ENCODE results near the gene PRDM2. TPM values are rescaled to one million over a fixed set of nuclear protein-coding genes. Genes with fewer than 3 reads are reported as not detected.

The PRDM2 gene
- polyA plus RNA-seq, 1 donor (not counting 4 experiments of a cell fraction or from before 2014, with no cell fraction given), result 13.8 TPM

DNA sequence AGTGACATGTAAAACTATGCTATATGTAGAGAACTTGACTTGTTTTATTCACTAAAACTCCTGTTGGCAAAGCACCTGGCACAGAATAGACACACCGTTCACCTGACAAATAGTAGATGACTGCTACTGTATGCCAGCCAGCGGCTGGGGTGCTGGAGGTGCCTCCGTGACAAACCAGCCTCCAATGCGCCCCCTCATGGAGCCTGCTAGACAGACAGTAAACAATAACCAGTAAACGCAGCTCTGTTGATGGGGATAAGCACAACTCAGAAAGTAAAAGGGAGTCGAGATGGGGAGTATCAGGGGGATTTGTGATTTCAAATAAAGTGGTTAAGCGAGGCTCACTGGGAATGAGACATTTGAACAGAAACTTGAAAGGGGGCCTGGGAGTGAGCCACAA lies 107.2 kb downstream of the PRDM2 start:
- Histone ChIP-seq H4K20me1 (ENCODE audit: control insufficient read depth, extremely low read depth, insufficient read depth, low read length) (no peaks in the 10 kb centered on the region), H3K4me3 (ENCODE audit: control insufficient read depth in 2 of 3, extremely low read depth in 1 of 3, insufficient read depth in 2 of 3, low read depth in 1 of 3, low read length in 3 of 3) (no peak overlapping the region), H3K79me2 (ENCODE audit: control insufficient read depth, insufficient read depth, low read length) (no peaks in the 10 kb centered on the region), H3K36me3 (ENCODE audit: control insufficient read depth in 2 of 2, extremely low read depth in 1 of 2, insufficient read depth in 2 of 2, low read length in 2 of 2) (no peaks in the 10 kb centered on the region), H3K9me1 (ENCODE audit: control insufficient read depth, extremely low read depth, insufficient read depth, low read length) (no peaks in the 10 kb centered on the region), H3K27me3 (ENCODE audit: control insufficient read depth, extremely low read depth, insufficient read depth, low read length) (no peaks in the 10 kb centered on the region), H2AFZ (ENCODE audit: control insufficient read depth, low read length) (no peak overlapping the region), H3K4me1 (ENCODE audit: control insufficient read depth, extremely low read depth, insufficient read depth, low read length) (peaks cover under 1% of the 10 kb centered on the region), H3K9ac (ENCODE audit: control insufficient read depth, extremely low read depth, insufficient read depth, low read length) (no peak overlapping the region), H3K4me2 (ENCODE audit: control insufficient read depth, extremely low read depth, insufficient read depth, low read depth, low read length) (no peak overlapping the region), H3K9me3 (ENCODE audit: control insufficient read depth, low read depth, low read length) (no peaks in the 10 kb centered on the region), H3K27ac (ENCODE audit: control insufficient read depth, insufficient read depth, low read length) (no peak overlapping the region)
- DNase-seq (ENCODE audit: low read depth, low spot score), result no peak
- no peak for TF ChIP-seq EZH2 (IDR thresholded peaks at IDR 0.05; ENCODE audit: low read length)
- TF ChIP-seq, protein P1, sequence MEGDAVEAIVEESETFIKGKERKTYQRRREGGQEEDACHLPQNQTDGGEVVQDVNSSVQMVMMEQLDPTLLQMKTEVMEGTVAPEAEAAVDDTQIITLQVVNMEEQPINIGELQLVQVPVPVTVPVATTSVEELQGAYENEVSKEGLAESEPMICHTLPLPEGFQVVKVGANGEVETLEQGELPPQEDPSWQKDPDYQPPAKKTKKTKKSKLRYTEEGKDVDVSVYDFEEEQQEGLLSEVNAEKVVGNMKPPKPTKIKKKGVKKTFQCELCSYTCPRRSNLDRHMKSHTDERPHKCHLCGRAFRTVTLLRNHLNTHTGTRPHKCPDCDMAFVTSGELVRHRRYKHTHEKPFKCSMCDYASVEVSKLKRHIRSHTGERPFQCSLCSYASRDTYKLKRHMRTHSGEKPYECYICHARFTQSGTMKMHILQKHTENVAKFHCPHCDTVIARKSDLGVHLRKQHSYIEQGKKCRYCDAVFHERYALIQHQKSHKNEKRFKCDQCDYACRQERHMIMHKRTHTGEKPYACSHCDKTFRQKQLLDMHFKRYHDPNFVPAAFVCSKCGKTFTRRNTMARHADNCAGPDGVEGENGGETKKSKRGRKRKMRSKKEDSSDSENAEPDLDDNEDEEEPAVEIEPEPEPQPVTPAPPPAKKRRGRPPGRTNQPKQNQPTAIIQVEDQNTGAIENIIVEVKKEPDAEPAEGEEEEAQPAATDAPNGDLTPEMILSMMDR (optimal IDR thresholded peaks at IDR 0.05 in 1 of 3, IDR thresholded peaks at IDR 0.05 in 1 of 3, conservative IDR thresholded peaks at IDR 0.05 in 1 of 3; ENCODE audit: extremely low read depth in 1 of 3, insufficient read depth in 2 of 3, low read length in 3 of 3), result peak; percentile 65 to 75 (median 72)
- dilution Hi-C loops (cut with MboI; ENCODE audit: extremely low pct_ligation_motif_present, low sequenced_read_pairs), result no loop called here
- FAIRE-seq, result no peak

- TF ChIP-seq, protein P1 (optimal IDR thresholded peaks at IDR 0.05 in 1 of 3, IDR thresholded peaks at IDR 0.05 in 1 of 3, conservative IDR thresholded peaks at IDR 0.05 in 1 of 3; ENCODE audit: extremely low read depth in 1 of 3, insufficient read depth in 2 of 3, low read length in 3 of 3), result no peak
- TF ChIP-seq EZH2 (IDR thresholded peaks at IDR 0.05; ENCODE audit: low read length), result no peak
- Histone ChIP-seq H2AFZ (ENCODE audit: control insufficient read depth, low read length) (no peak overlapping the region), H3K79me2 (ENCODE audit: control insufficient read depth, insufficient read depth, low read length) (no peaks in the 10 kb centered on the region), H3K9ac (ENCODE audit: control insufficient read depth, extremely low read depth, insufficient read depth, low read length) (no peak overlapping the region), H4K20me1 (ENCODE audit: control insufficient read depth, extremely low read depth, insufficient read depth, low read length) (no peaks in the 10 kb centered on the region), H3K27ac (ENCODE audit: control insufficient read depth, insufficient read depth, low read length) (no peak overlapping the region), H3K4me3 (ENCODE audit: control insufficient read depth in 2 of 3, extremely low read depth in 1 of 3, insufficient read depth in 2 of 3, low read depth in 1 of 3, low read length in 3 of 3) (no peak overlapping the region), H3K4me2 (ENCODE audit: control insufficient read depth, extremely low read depth, insufficient read depth, low read depth, low read length) (no peak overlapping the region), H3K4me1 (ENCODE audit: control insufficient read depth, extremely low read depth, insufficient read depth, low read length) (no peaks in the 10 kb centered on the region), H3K9me3 (ENCODE audit: control insufficient read depth, low read depth, low read length) (no peaks in the 10 kb centered on the region), H3K36me3 (ENCODE audit: control insufficient read depth in 2 of 2, extremely low read depth in 1 of 2, insufficient read depth in 2 of 2, low read length in 2 of 2) (no peaks in the 10 kb centered on the region), H3K9me1 (ENCODE audit: control insufficient read depth, extremely low read depth, insufficient read depth, low read length) (no peaks in the 10 kb centered on the region), H3K27me3 (ENCODE audit: control insufficient read depth, extremely low read depth, insufficient read depth, low read length) (no peaks in the 10 kb centered on the region)
- dilution Hi-C loops (cut with MboI; ENCODE audit: extremely low pct_ligation_motif_present, low sequenced_read_pairs), result no loop called here
- DNase-seq (ENCODE audit: low read depth, low spot score) (no peak), FAIRE-seq (no peak)
Measured at GRCh38 chr1:13808729-13809131, 108.7 kb downstream of the PRDM2 start.

All from keratinocyte (primary cell).